HEK293 (cell line): Measurements from ENCODE around the gene TAF11L6.

Experiments used
- ZNF223 ChIP-seq: fragments of 450-650 bp; formaldehyde crosslinking; IDR thresholded peaks from 2 replicates; pipeline ENCODE4 v1.5.1; 2016; ENCODE audit warnings: missing biosample characterization, missing genetic modification characterization
- ZNF362 ChIP-seq: fragments of 450-650 bp; formaldehyde crosslinking; IDR thresholded peaks from 2 replicates; pipeline ENCODE4 v1.5.1; 2016; ENCODE audit warnings: missing biosample characterization, missing genetic modification characterization
- ZNF660 ChIP-seq: fragments of 450-650 bp; IDR thresholded peaks from 2 replicates; pipeline ENCODE4 v1.5.1; 2018; ENCODE audit warnings: missing biosample characterization, mild to moderate bottlenecking, missing genetic modification characterization

- TF ChIP-seq ZNF362 (tag by site-specific recombination) (no peak), ZNF223 (tag by site-specific recombination) (no peak), ZNF660 (no peak)
These were observed 16.6 kb upstream of the TAF11L6 start for GRCh38 chr5:17511775-17512325.
